Endothelial cell of umbilical vein (primary cell): Measurements from ENCODE around the gene IL17REL. TPM values are rescaled to one million over a fixed set of nuclear protein-coding genes. Genes with fewer than 3 reads are reported as not detected.

ENCODE experiments used
- BruUV-seq: library from RNA; stranded (reverse); fragments of 400-500 nt; replicated peaks from 2 replicates; lab custom pipeline; 2021; lab: Mats Ljungman, UMichigan
- CTCF ChIA-PET: fragments of 300-600, 350-600 bp; sonication (Branson Sonifier 250); formaldehyde crosslinking; loops from one replicate; lab custom pipeline; 2021; ENCODE audit warnings: antibody characterized with exemption, inconsistent platforms; lab: Charles Lee
- POLR2A ChIA-PET: fragments of 300-600, 350-600 bp; sonication (Branson Sonifier 250); formaldehyde crosslinking; loops from one replicate; lab custom pipeline; 2021; ENCODE audit warnings: antibody characterized with exemption, inconsistent platforms; lab: Charles Lee
- DNase-seq: peaks from one replicate; pipeline ENCODE4 v3.0.0-alpha.2; 2011; ENCODE audit warnings: low read depth, low spot score
- FAIRE-seq: peaks from 2 replicates; lab custom pipeline; 2011; peaks lifted over from hg19 to GRCh38; lab: Jason Lieb, UNC
- H2AFZ ChIP-seq: 2 replicates; pipeline ENCODE4 v1.6.0; 2012; ENCODE audit warnings: low read depth, low read length, control low read depth, inconsistent platforms
- H3K27ac ChIP-seq: 2 replicates; pipeline ENCODE4 v1.5.1; 2011; ENCODE audit warnings: low read depth, mild to moderate bottlenecking, control low read depth, low read length, moderate library complexity; ENCODE audit not compliant: insufficient read depth
- H3K27me3 ChIP-seq, 2 experiments: 2 replicates each; pipeline versions ENCODE4 v1.6.0 to v1.6.1; 2011; ENCODE audit warnings: low read length in 2 of 2, mixed read lengths in 1 of 2; ENCODE audit not compliant: control insufficient read depth in 2 of 2, insufficient read depth in 2 of 2
- H3K36me3 ChIP-seq, 2 experiments: 2 replicates in 1 of 2; 3 replicates in 1 of 2; pipeline ENCODE4 v1.5.1; 2011; ENCODE audit warnings: low read length in 2 of 2, mild to moderate bottlenecking in 1 of 2, moderate library complexity in 1 of 2; ENCODE audit not compliant: control insufficient read depth in 2 of 2, insufficient read depth in 2 of 2; ENCODE audit errors: extremely low read depth in 1 of 2
- H3K4me1 ChIP-seq: 3 replicates; pipeline ENCODE4 v1.5.1; 2011; ENCODE audit warnings: mild to moderate bottlenecking, low read length; ENCODE audit not compliant: control insufficient read depth, insufficient read depth; ENCODE audit errors: extremely low read depth
- H3K4me2 ChIP-seq: 2 replicates; pipeline ENCODE4 v1.6.1; 2011; ENCODE audit warnings: low read length, control low read depth, mixed read lengths; ENCODE audit not compliant: insufficient read depth
- H3K4me3 ChIP-seq, 3 experiments: fragments of 200-600 bp in 1 of 3; sonication (generic), shearing (Covaris generic) in 1 of 3; replicated peaks in 1 of 3; 2 replicates each; pipeline ENCODE4 v1.5.1; 2011 to 2016; ENCODE audit warnings: control low read depth in 3 of 3, low read length in 3 of 3, mild to moderate bottlenecking in 2 of 3, inconsistent platforms in 1 of 3, low read depth in 1 of 3, moderate library complexity in 1 of 3; ENCODE audit not compliant: insufficient read depth in 1 of 3
- H3K79me2 ChIP-seq: 2 replicates; pipeline ENCODE4 v1.6.0; 2012; ENCODE audit warnings: low read length, inconsistent platforms; ENCODE audit not compliant: control insufficient read depth, insufficient read depth
- H3K9ac ChIP-seq: replicated peaks from 2 replicates; pipeline ENCODE3; 2011; ENCODE audit warnings: low read length, control low read depth; ENCODE audit not compliant: insufficient read depth; ENCODE audit errors: extremely low read depth
- H3K9me1 ChIP-seq: replicated peaks from 3 replicates; pipeline ENCODE4 v1.6.0; 2011; ENCODE audit warnings: mild to moderate bottlenecking, low read length; ENCODE audit not compliant: control insufficient read depth, insufficient read depth; ENCODE audit errors: extremely low read depth
- H3K9me3 ChIP-seq: replicated peaks from 2 replicates; pipeline ENCODE4 v1.5.1; 2012; ENCODE audit warnings: low read length, inconsistent platforms; ENCODE audit not compliant: control insufficient read depth, insufficient read depth
- H4K20me1 ChIP-seq: replicated peaks from 2 replicates; pipeline ENCODE3; 2011; ENCODE audit warnings: mild to moderate bottlenecking, low read length; ENCODE audit not compliant: control insufficient read depth, insufficient read depth; ENCODE audit errors: extremely low read depth
- EZH2 ChIP-seq: IDR thresholded peaks from 2 replicates; pipeline ENCODE4 v1.6.1; 2012; ENCODE audit warnings: borderline replicate concordance, low read depth, mild to moderate bottlenecking, moderate library complexity, low read length, inconsistent platforms; ENCODE audit not compliant: severe bottlenecking
- FOS ChIP-seq: IDR thresholded peaks from 2 replicates; pipeline ENCODE4 v1.6.1; 2011; ENCODE audit warnings: mild to moderate bottlenecking, low read length, moderate library complexity, borderline replicate concordance; ENCODE audit not compliant: insufficient read depth
- GATA2 ChIP-seq: IDR thresholded peaks from 2 replicates; pipeline ENCODE4 v1.7.0; 2011; ENCODE audit warnings: low read depth, mild to moderate bottlenecking, moderate library complexity, mixed read lengths, low read length; ENCODE audit not compliant: insufficient read length, insufficient read depth
- JUN ChIP-seq: IDR thresholded peaks from 2 replicates; pipeline ENCODE4 v1.6.1; 2011; ENCODE audit warnings: borderline replicate concordance, low read depth; ENCODE audit not compliant: insufficient read length, insufficient read depth
- MAX ChIP-seq: IDR thresholded peaks from 2 replicates; pipeline ENCODE4 v1.6.1; 2011; ENCODE audit not compliant: insufficient read depth, insufficient read length
- MYC ChIP-seq: IDR thresholded peaks from one replicate; pipeline ENCODE4 v1.6.1; 2011; ENCODE audit warnings: mild to moderate bottlenecking, low read depth, low read length
- POLR2A ChIP-seq: IDR thresholded peaks from 2 replicates; pipeline ENCODE4 v1.6.1; 2012; ENCODE audit warnings: low read depth, mild to moderate bottlenecking, control low read depth, low read length
- dilution Hi-C: fragments of 300-500 bp; cut with MboI; formaldehyde crosslinking; loops from one replicate; pipeline ENCODE4 v1.15.0; 2019; ENCODE audit warnings: low sequenced_read_pairs; ENCODE audit not compliant: extremely low pct_ligation_motif_present
- intact Hi-C: fragments of 100-400 bp; cut with micrococcal nuclease; formaldehyde crosslinking; loops from one replicate; pipeline ENCODE4 v1.10.0; 2022
- polyA plus RNA-seq, 4 experiments: library from polyadenylated mRNA; depleted of rRNA in 3 of 4; stranded (reverse) in 3 of 4; unstranded in 1 of 4; fragments of >200 nt; gene quantifications; 2 replicates each; pipeline versions ENCODE4 v1.2.1 to v1.2.3, GENCODE V29; 2011 to 2012; ENCODE audit warnings: missing spikeins in 1 of 4
- total RNA-seq: library from RNA; stranded (reverse); gene quantifications from 2 replicates; pipeline ENCODE4 v1.2.3, GENCODE V29; 2021
- TF ChIP-seq, protein P1 (sequence below), 2 donors: IDR thresholded peaks; 1 replicate in 1 of 2; 2 replicates in 1 of 2; pipeline ENCODE4 v1.5.1; 2011; ENCODE audit warnings: low read length in 2 of 2, mild to moderate bottlenecking in 2 of 2, moderate library complexity in 2 of 2, control low read depth in 1 of 2, inconsistent platforms in 1 of 2, low read depth in 1 of 2; ENCODE audit not compliant: insufficient read depth in 1 of 2; ENCODE audit errors: extremely low read depth in 1 of 2

Gene IL17REL
- total and polyA plus RNA-seq, 2 donors (not counting 3 experiments of a cell fraction or from before 2014, with no cell fraction given), result 0.06 to 0.15 TPM

DNA sequence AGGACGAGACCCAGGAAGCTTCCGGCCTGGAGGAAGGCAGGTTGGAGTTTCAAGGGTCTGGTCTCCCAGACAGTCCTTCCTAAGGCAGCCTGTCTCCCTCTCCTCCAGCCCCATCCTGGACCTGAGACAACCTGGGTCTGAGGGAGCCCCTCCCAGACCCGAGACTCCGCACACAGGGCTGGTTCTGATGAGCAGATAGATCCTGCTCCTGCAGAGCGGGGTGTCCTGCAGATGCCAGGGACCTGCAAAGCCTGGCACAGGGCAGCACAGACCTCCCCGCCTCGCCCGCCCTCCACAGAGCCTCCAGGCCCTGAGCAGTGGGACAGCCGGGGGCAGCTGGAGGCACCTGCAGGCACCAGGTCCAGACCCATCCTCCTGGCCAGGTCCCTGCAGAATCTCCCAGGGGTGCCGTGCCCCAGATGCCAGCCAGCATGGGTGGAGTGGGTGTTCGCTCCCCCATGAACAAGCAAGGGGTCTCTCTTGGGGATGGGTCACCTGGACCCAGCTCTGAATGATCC lies 44.2 kb downstream of the IL17REL start:
- no peak overlapping the region for H2AFZ ChIP-seq
- ChIA-PET CTCF (interaction anchor here (1.4 to 3.0 kb wide), 2 partner anchors 37 to 238 kb away, joined by 4 to 10 read pairs; no protein-coding TSS in a partner anchor), POLR2A (no interaction called here)
- H3K27ac ChIP-seq, result no peak overlapping the region
- TF ChIP-seq MAX, result no peak
- TF ChIP-seq GATA2, result no peak
- no peak for TF ChIP-seq MYC
- no peak for TF ChIP-seq EZH2
- no peak for TF ChIP-seq POLR2A
- TF ChIP-seq FOS, result no peak
- TF ChIP-seq, protein P1, sequence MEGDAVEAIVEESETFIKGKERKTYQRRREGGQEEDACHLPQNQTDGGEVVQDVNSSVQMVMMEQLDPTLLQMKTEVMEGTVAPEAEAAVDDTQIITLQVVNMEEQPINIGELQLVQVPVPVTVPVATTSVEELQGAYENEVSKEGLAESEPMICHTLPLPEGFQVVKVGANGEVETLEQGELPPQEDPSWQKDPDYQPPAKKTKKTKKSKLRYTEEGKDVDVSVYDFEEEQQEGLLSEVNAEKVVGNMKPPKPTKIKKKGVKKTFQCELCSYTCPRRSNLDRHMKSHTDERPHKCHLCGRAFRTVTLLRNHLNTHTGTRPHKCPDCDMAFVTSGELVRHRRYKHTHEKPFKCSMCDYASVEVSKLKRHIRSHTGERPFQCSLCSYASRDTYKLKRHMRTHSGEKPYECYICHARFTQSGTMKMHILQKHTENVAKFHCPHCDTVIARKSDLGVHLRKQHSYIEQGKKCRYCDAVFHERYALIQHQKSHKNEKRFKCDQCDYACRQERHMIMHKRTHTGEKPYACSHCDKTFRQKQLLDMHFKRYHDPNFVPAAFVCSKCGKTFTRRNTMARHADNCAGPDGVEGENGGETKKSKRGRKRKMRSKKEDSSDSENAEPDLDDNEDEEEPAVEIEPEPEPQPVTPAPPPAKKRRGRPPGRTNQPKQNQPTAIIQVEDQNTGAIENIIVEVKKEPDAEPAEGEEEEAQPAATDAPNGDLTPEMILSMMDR (IDR thresholded peaks at IDR 0.05; ENCODE audit: extremely low read depth in 1 of 2, insufficient read depth in 1 of 2, low read depth in 1 of 2, low read length in 2 of 2), result no peak
- TF ChIP-seq JUN, result no peak
- H3K9me3 ChIP-seq, result no peaks in the 10 kb centered on the region
- peaks cover 10 to 20% of the 10 kb centered on the region in 2 experiments for H3K36me3 ChIP-seq
- H3K4me3 ChIP-seq, result no peak overlapping the region
- no peak for FAIRE-seq
- no peak overlapping the region for H3K9ac ChIP-seq
- no peaks in the 10 kb centered on the region for H4K20me1 ChIP-seq
- H3K4me1 ChIP-seq, result peaks cover 19% of the 10 kb centered on the region
- no peaks in the 10 kb centered on the region for H3K9me1 ChIP-seq
- DNase-seq, result no peak
- H3K79me2 ChIP-seq, result peaks cover 21% of the 10 kb centered on the region
- no peaks in the 10 kb centered on the region for H3K27me3 ChIP-seq
- H3K4me2 ChIP-seq, result no peak overlapping the region
- intact Hi-C loops, result no loop called here
- dilution Hi-C loops, result no loop called here
- BruUV-seq, result no TSS peak
